Left lobe of liver (tissue), 2 donors: ENCODE data around the gene SNX10. TPM values are rescaled to one million over a fixed set of nuclear protein-coding genes. Genes with fewer than 3 reads are reported as not detected.

ENCODE experiments used
- ATAC-seq: fragments of 200-7000 bp; cut with Tn5 transposase; one replicate; pipeline ENCODE4 v1.9.1; 2020; ENCODE audit warnings: mild to moderate bottlenecking, moderate library complexity
- DNase-seq: peaks from one replicate; pipeline ENCODE4 v3.0.0-alpha.2; 2020; ENCODE audit warnings: low spot score
- total RNA-seq: library from RNA; stranded (reverse); gene quantifications from one replicate; pipeline ENCODE4 v1.2.1, GENCODE V29; 2021
- donor health status: DM: no; HTN: no; CAD: no; lungs with moderate emphysema.
- donor health status: DM: no; HTN: yes; CAD: no.

Gene SNX10
- total RNA-seq, 1 donor from 2014 or later = 27.4 TPM

DNA sequence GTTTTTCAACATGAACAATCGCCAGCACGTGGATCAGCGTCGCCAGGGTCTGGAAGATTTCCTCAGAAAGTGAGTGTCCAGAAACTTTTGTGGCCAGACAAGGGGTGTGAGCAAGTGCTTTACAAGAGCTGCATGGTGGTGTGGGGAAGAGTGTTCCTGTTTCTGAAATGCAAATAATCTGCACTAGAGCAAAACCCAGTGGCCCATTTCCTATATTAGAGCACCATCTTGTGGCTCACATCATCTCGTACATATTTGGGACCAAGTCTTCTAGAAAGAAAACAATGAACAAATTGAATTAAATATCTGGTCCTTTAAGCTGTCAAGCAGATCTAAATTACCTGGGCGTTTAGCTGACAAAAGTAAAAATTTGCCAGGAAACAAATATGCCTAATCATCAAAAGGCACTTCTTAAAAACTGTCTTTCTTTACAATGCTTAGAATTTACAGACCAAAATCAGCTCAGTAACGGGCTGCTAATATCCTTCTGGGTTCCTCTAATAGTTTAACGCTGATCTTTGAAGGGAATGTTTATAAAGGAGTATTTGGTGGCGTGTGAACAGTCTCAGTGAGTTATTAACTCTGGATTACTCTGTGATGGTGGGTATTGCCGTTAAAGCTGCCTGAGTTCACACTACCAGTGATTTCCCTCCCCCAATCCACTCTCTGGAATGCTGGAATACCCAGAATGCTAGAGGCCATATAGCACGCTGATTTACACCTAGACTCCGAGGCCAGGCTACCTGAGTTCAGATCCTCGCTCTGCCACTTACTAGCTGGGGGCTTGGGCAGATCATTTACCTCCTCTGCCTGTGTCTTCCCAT is 73.6 kb downstream of the SNX10 start:
- ATAC-seq = peak; percentile 74
- DNase-seq = peak; percentile 57

DNA sequence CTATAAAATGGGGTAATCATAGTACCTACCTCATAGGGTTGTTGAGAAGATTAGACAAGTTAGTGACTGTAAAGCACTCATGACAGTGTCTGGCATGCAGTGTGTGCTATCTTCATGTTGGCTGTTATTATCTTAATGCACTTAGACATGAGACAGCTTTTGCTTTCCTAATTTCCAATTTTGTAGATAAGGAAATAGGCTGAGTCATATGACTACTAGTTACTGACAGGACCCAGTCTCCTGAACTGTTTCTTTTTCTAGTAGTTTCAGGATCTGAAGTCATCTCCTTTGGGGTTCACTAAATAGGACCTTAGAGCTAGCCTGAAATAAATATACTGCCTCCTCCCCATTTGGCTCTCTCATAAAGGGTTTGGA is 74.2 kb downstream of the SNX10 start:
- no peak for ATAC-seq
- DNase-seq = no peak

DNA sequence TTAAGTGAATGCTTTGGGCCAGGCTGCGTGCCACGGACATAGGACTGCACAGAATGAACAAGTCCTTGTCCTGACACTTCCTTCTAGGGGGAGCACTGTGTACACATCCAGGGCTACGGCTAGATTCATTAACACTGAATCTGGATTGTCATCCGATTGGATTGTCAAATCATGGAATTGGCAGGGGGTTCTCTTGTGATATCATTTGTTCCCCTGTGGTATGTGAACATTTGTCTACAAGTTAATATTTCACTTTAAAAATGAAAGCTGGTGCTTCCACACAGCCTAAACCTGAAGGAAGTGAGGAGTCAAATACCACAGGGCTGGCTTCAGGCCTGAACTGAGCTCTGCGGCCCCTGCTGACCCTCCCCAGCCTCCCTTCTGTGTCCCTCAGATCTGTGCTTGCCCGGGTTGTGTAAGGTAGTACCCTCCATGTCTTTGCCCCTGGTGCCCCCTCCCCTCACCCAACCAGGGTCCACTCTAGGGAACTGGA is 75.6 kb downstream of the SNX10 start:
- DNase-seq (peak; percentile 88), ATAC-seq (peak; percentile 69)

DNA sequence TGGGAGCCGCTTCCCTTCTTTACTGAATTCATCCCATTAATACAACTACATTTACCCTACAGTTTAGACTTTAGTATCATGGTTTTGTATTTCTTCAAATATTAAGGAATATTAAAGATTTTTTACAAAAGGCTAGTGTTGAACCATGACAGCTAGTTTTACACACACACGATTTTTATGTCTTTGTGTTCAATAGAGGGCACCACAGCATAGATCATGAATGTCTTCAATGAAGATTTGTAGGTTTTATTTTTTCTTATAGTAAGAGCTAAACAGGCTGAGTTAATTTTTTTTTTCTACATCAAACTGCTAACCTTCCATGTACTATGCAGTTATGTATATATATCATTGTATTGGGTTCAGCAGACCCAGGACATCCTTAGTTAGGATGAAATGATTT is 76.9 kb downstream of the SNX10 start:
- no peak for DNase-seq
- no peak for ATAC-seq

DNA sequence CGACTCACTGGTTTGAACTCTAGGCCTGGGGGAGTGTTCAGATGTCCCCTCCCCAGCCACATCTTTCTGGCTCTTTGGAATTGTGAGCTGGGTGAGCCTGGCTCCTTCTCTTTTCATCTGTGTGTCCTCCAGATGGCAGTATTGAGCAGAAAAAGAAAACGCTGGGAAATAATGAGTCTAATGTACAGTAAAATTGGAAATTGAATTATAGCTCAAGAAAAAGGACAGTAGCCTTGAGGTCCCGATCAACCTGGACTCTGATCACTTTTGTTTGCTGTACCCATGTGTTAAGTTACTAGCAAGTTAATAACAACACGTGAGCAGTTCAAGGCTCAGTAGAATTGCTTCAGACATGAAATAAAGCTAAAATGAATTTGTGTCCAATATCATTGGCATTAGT is 77.9 kb downstream of the SNX10 start:
- peak; percentile 63 for ATAC-seq
- DNase-seq = no peak

DNA sequence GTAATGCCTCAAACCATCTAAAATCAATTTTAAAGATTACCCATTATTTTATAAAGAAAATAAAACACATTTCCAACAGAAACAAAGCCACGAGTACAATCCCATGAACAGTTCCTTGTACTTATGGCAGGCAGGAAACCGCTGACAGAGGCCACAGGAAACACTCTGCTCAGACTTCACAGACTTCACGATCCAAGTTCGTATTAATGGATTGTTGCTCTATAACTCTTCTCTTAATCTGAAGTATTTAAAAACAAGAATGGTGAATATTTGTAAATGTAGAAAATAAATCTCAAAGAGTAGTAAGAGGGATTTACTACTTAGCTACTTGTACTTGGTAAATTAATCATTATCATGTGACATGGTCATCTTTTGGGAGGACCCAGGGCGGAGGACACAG is 78.3 kb downstream of the SNX10 start:
- DNase-seq = no peak
- no peak for ATAC-seq

DNA sequence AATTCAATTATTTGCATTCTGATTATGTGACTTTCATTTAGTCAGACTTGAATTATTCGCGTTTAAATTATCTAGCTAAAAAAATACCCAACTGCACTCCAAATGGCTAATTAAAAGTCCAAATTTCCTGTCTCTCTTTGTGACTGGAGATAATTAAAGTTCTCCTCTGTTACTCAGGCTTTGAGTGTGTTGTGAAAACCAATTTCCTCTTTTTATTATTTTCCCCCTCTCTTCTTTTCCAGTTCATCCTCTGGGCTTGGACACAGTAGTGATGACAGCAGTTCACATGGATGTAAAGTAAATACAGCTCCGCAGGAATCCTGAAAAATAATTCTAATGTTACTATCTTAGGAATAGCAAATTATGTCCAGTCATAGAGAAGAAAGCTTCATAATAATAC is 80.6 kb downstream of the SNX10 start:
- ATAC-seq = no peak

DNA sequence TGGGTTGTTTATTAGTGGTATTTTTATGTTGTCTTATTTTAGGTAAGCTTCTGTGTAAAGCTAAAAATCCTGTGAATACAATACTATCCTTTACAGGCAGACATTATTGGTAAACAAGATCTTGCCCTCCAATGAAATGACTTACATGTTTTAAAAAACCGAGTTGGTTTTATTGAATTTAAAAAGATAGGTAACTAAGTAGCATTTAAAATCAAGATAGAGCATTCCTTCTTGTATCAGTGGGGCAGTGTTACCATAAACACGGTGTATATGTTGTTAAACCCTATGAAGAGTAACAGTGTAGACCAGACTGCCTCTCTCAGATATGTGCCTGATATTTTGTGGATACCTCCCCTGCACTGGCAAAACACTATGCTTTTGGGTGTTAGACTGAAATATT is 81.0 kb downstream of the SNX10 start:
- ATAC-seq (no peak), DNase-seq (no peak)

More for the DNA sequence above, 80.6 kb downstream of the SNX10 start:
- DNase-seq = no peak

DNA sequence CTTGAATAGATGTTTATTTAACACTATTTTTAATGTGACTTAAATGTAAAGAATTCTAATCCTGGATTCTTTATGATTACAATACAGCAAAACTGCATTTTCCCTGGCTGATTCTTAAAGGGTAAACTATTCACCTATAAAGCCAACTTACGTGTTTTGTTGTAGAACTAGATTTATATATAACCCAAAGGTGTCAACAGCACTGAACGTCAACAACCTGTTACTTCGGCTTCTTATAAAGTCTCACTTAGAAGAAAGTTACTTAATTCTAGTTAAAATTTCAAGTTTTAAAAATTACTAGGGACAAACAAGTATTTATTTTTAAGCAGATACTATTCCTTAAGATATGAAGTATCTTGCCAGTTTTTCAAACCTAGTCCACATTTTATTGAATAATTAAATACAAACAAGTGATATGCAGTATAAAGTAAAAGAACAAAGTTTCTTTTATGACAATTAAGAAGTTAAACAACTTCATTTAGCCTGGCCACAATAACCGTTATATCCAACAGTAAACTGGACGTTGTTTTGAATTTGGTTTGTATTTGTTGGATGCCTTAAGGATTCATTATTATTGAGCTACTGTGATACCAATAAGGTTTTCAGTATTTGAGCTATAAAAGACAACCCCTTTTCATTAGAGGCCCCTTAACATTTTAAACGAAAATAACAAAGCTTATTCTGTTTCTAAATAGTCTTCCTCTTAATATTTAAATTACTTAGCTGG is 83.1 kb downstream of the SNX10 start:
- ATAC-seq = no peak
- no peak for DNase-seq

DNA sequence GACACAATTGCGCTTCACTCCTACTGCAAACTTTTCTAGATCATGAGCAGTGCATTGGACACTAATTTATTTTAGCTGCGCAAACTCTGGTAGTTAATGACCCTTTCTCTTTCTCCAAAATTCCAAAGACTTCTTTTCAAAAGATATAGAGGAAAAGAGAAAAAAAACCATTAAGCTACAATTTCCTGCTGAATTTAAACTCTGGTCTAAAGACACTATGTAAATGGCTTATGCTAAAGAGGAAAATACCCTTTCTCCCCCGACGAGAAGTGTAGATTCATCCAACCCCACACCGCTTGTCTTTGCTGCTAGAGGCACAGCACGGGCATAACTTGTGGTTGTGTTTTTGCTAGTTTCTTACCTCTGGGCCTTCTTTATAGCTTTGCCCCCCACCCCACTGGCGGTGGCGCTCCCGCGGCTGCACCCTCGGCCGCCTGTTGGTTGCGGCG is 84.1 kb downstream of the SNX10 start:
- ATAC-seq (no peak), DNase-seq (no peak)

DNA sequence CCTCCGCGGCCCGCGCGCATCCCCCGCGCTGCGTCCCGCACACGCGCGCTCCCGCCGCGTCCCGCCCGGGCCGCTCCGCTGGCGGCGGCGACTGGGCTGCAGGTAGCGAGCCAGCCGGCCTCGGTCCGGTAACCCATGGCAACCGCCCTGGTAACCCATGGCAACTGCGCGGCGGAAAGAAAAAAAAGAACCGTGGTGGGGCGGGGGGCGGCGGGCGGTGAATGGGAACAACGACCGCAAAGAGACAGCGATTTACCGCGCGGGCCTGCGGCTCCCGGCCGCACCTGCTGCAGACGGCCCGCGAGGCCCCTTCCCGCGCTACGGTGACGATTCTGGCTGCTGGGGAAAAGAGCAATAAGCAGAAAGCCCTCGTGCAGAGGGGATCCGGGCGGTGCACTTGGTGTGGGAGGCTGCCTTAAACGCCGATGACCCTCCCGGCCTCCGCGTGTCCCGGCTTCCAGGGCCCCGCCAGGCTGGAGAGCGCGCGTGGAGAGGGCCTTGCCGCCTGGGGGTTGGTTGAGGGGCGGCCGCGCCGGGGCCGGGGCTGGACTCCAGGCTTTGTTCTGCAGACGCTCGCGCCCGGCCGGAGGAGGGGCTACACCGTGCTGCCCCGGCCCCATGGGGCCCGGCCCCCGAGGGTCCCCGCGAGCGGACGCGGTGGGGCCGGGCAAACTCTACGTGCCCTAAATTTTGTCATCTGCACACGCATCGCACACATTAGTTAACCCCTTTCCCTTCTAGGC is 84.7 kb downstream of the SNX10 start:
- DNase-seq (peak; percentile 75), ATAC-seq (peak; percentile 80)

DNA sequence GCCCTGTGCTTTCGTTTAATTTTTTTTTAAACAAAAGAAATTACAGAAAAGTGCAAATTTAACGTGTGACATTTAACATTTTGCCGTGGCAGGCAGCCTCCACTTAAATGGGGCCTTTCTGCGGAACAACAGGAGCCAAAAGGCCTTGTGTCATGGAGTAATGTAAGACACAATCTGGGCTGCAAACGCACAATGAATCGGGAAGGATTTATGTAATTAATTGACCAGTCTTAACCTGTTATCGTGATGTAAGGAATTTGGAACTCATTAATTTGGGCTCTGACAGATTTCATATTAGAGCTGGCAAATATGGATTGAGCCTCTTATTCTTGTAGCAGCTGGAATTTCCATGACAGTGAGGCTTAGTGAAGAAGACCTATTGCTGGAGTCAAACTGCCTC is 86.4 kb downstream of the SNX10 start:
- DNase-seq (no peak), ATAC-seq (no peak)

DNA sequence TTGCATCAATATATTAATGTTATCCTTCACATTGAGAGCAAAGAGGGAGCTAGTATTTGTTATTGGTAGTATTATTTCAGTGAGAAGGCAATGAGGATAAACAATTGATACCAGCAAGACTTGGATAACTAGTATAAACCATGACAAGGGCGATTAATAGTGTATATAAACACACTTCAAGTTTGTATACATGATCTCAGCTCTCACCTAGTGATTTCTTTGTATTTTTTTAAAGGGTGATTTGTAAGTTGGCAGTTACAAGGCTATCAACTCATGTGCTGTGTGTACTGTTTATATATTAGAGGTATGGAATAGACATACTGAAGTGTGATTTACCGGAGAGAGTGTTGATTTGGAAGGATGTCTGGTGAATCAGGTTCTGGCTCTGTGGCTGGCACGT is 88.0 kb downstream of the SNX10 start:
- DNase-seq (no peak), ATAC-seq (no peak)

DNA sequence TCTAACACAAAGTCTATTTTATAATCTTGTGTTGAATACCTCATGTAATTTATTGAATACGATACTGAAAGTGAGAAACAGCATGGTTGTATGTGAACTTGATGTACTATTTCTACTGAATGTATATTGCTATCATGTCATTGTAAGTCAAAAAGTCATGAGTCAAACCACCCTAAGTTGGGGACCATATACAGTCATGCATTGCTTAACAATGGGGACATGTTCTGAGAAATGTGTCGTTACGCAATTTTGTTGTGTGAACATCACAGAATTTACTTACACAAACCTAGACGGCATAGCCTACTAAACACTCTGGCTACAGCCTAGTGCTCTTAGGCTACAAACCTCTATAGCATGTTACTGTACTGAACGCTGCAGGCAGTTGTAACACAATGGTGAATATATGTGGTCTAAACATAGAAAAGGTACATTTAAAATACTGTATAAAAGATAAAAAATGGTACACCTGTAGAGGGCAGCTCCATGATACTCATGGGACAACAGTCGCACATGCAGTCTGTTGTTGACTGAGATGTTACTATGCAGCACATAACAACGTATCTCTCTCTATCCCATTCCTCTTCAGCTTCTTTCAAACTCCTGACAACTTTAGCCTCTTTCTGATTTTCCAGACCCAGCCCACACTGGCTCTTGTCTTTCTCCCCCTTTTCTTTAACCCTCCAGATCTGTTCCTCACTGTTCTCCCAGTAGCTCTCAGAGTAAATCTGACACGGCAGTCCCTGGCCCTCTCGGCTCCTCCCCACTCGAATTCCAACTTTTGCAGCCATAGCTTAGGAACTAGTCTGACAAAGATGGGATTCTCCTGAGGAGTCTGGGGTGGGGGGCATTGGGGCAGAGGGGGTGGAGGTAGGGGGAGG is 90.1 kb downstream of the SNX10 start:
- ATAC-seq (no peak), DNase-seq (no peak)

DNA sequence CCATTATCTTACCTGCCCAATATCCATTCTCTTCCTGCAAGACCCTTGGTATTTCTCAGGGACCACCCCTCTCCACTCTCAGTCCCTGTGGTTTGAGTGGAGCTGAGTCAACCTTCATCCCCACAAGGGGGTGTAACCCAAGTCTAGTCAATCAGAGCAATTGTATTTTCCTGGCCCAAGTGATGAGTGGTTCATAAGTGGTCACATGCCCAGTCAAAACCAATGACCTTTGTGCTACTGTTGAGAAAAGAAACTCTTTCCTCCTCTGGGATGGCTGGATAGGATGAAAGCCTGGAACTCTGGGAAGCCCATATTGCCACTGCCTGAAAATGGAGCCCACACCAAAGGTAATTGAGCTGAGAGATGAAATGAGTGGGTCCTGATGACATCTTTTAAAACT is 93.6 kb downstream of the SNX10 start:
- no peak for DNase-seq
- ATAC-seq = no peak

DNA sequence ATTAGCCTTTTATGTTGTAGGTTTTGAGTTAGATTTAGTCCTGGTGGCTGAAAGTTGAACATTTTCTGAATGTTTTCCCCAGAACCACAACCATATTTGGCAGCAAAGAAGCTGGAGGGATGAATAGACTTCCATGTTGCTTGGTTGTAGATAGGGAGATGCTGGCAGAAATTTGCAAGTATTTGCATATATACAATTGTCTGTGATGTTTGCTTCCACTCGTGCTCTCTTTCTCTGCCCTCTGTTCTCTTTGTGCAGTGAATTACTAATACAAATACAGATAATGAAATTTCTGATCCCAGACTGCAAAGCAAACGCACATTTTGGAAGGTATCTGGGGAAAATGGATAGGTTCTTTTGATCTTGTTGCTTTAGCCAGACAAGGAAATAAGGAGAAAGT is 96.1 kb downstream of the SNX10 start:
- no peak for DNase-seq
- ATAC-seq = no peak

DNA sequence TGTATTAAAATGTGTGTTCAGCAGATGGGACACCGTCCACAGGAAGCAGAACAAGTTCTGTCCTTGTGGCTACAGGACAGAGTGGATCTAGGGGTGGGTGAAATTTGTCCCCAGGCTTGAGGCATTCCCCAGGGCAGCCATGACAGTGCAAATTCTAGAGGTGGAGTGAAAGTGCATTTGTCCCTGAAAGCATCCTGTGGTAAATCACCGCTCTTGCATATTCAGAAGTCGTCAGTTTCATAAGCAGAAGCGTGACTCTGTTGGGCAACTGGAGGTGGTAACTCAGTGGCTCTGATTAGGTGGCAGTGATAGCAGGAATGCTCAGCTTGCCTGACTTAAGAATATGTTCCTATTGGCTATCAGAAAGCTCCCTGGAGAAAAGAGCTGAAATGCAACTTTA is 96.6 kb downstream of the SNX10 start:
- DNase-seq (no peak), ATAC-seq (no peak)

DNA sequence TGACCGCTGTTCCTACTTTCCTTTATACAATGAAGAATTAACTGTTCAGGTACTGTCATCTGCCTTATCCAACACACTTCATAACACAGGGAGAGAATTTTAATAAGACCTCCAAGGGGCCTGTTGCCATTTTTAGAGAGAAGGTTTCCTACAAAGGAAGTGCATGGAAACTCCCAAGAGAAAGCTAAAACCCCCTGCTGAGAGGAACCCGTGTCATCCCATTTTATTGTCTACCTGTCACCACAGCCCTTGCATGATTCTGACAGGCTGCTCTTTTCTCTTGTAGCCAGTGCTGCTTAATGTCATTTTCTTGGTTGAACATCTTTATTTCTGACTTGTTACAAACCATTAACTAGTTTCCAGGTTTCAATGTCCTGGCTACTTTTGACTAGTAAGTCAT is 98.4 kb downstream of the SNX10 start:
- no peak for ATAC-seq
- no peak for DNase-seq

DNA sequence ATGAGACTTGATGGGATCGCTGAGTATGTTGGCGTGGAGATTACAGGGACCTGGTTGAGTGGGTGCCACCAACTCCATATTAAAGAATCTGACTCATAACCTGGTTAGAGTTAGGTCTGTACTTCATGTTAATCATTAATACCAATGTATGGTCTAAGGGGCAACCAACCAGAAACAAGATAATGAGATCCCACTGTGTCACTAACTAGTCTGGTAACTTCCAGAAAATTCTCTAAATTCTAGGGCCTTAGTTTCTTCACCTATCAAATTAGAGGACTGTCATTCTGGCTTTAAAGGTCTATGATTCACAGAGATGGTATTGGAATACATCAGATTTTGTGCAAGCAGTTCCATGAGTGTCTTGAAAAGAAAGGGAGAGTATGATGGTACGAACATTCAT is 102.2 kb downstream of the SNX10 start:
- ATAC-seq = no peak
- DNase-seq = no peak

DNA sequence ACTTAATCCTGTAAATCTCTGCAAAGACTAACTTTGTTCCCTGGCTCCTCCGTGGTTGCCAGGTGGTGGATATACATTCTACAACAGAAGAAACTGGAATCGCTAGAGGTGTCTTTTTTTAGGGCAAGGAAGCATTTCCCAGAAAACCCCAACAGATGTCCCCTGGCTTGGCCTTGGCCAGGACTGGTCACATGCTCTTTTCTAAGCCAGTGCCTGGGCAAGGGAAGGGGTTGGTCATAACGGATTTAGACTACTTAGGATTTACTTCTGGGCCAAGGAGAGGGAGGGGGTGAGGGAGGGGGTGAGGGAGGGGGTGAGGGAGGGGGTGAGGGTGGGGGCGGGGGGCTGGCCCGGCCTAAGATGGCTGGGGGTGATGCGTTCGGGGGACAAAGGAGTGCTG is 105.7 kb downstream of the SNX10 start:
- ATAC-seq = no peak

More for the DNA sequence above, 105.7 kb downstream of the SNX10 start:
- DNase-seq = no peak
